ENCODE results near the gene P2RY12. TPM values are rescaled to one million over a fixed set of nuclear protein-coding genes. Genes with fewer than 3 reads are reported as not detected.

P2RY12 gene
- total and polyA plus RNA-seq, 2 donors (not counting 1 experiment from before 2014, with no cell fraction given): 0.42 to 0.79 TPM

DNA sequence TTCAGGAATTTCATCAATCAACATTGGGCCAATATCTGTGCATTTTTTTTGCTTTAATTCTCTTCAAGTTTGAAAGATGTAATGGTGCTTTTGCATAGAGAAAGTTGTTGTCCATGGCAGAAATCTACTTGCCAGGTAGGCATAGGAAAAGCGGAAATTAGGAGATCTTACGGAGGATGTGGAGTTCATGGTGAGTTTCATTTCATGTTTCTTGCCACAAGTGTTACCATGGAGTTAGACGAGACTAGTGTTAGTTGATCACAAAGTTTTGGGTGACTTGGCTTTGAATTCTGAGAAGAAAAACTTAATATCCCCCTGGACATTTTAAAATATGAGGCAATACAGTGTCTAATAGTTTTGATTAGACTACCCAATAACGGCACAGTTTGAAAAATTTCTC, 54.2 kb downstream of the P2RY12 start:
- 90% methylated on average over 2 of the region's 4 CpGs for WGBS (ENCODE audit: insufficient coverage)
- no peaks in the 10 kb centered on the region for H3K79me2 ChIP-seq (ENCODE audit: control insufficient read depth, insufficient read depth, low read length)
- ATAC-seq (ENCODE audit: low read depth) (no peak), DNase-seq (no peak)
- POLR2A ChIA-PET: no interaction called here
- no peak overlapping the region for H3K4me3 ChIP-seq (ENCODE audit: control extremely low read depth in 1 of 5, extremely low read depth in 1 of 5, insufficient read depth in 1 of 5, low read depth in 2 of 5, low read length in 4 of 5)
- H3K4me1 ChIP-seq (ENCODE audit: control insufficient read depth in 2 of 2, insufficient read depth in 2 of 2, low read length in 2 of 2): peaks cover 7 to 8% of the 10 kb centered on the region in 2 donors
- intact Hi-C loops (cut with micrococcal nuclease): no loop called here
- Mint-ChIP-seq H3K4me3 (no peak overlapping the region), H3K27ac (peak overlapping the region; percentile 22), H3K9me3 (ENCODE audit: insufficient read depth) (no peaks in the 10 kb centered on the region), H3K27me3 (no peaks in the 10 kb centered on the region), H3K4me1 (peaks cover 25% of the 10 kb centered on the region)
- TF ChIP-seq EZH2 (IDR thresholded peaks at IDR 0.05; ENCODE audit: borderline replicate concordance, insufficient read depth, low read depth, low read length, poor library complexity, severe bottlenecking): no peak
- TF ChIP-seq, protein P1, sequence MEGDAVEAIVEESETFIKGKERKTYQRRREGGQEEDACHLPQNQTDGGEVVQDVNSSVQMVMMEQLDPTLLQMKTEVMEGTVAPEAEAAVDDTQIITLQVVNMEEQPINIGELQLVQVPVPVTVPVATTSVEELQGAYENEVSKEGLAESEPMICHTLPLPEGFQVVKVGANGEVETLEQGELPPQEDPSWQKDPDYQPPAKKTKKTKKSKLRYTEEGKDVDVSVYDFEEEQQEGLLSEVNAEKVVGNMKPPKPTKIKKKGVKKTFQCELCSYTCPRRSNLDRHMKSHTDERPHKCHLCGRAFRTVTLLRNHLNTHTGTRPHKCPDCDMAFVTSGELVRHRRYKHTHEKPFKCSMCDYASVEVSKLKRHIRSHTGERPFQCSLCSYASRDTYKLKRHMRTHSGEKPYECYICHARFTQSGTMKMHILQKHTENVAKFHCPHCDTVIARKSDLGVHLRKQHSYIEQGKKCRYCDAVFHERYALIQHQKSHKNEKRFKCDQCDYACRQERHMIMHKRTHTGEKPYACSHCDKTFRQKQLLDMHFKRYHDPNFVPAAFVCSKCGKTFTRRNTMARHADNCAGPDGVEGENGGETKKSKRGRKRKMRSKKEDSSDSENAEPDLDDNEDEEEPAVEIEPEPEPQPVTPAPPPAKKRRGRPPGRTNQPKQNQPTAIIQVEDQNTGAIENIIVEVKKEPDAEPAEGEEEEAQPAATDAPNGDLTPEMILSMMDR (IDR thresholded peaks at IDR 0.05): no peak
- CTCF ChIA-PET: no interaction called here
- no peaks in the 10 kb centered on the region for H4K20me1 ChIP-seq (ENCODE audit: control insufficient read depth, insufficient read depth, low read length, poor library complexity, severe bottlenecking)
- H3K9ac ChIP-seq (ENCODE audit: low read length): no peak overlapping the region
- no peak overlapping the region for H2AFZ ChIP-seq (ENCODE audit: insufficient read depth, low read depth, low read length, poor library complexity, severe bottlenecking)
- no peaks in the 10 kb centered on the region for H3K27me3 ChIP-seq (replicated peaks in 1 of 4; ENCODE audit: control extremely low read depth in 1 of 4, control insufficient read depth in 3 of 4, insufficient read depth in 4 of 4, low read length in 3 of 4)
- no peaks in the 10 kb centered on the region for H3K36me3 ChIP-seq (replicated peaks in 1 of 2; ENCODE audit: control extremely low read depth in 1 of 2, control insufficient read depth in 1 of 2, extremely low read depth in 1 of 2, insufficient read depth in 2 of 2, low read length in 1 of 2)
- no peak overlapping the region for H3K27ac ChIP-seq (ENCODE audit: low read length in 2 of 2)
- H3K9me3 ChIP-seq (ENCODE audit: control extremely low read depth in 1 of 3, control insufficient read depth in 2 of 3, insufficient read depth in 1 of 3, low read length in 2 of 3): no peaks in the 10 kb centered on the region
- H3K4me2 ChIP-seq (replicated peaks; ENCODE audit: low read depth, low read length, poor library complexity, severe bottlenecking): no peak overlapping the region

DNA sequence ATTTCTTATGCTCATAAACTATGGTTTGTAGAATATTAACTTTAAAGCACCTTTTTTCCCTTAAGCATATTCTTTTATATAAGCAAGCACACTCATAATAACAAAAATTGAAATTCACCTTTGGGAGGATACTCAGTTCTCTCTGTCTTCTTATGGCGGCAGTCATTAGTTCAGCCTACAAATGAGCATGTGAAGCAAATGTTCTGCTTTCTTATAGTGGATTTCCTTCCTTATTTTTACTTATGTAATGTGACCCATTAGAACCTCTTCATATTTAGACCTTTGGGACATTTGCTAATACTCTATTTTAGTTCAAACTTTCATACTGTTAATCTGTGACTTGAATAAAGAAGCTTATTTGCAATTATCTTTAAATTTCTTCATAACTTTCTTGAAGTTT, 55.2 kb downstream of the P2RY12 start, which contains the start of gene P2RY13:
TSS of gene P2RY13 (minus strand) at position 187 of the 400 bp plus-strand sequence. CDS start at position 166, 21 bp downstream.
- intact Hi-C loops (cut with micrococcal nuclease): loop anchor here (2.0 to 5.0 kb wide), 3 partner anchors 23 to 53 kb away; partner anchors contain the start of gene P2RY14
- H3K27ac Mint-ChIP-seq: peak within 1 kb of the TSS; percentile 75
- TF ChIP-seq, protein P1 (IDR thresholded peaks at IDR 0.05): no peak
- TF ChIP-seq EZH2 (IDR thresholded peaks at IDR 0.05; ENCODE audit: borderline replicate concordance, insufficient read depth, low read depth, low read length, poor library complexity, severe bottlenecking): no peak
- Histone ChIP-seq H3K4me3 (ENCODE audit: control extremely low read depth in 1 of 5, extremely low read depth in 1 of 5, insufficient read depth in 1 of 5, low read depth in 2 of 5, low read length in 4 of 5) (peak within 1 kb of the TSS; percentile 1 to 82 (median 9)), H3K9ac (ENCODE audit: low read length) (peak within 1 kb of the TSS; percentile 41), H3K79me2 (ENCODE audit: control insufficient read depth, insufficient read depth, low read length) (no peaks in the 10 kb centered on the region), H4K20me1 (ENCODE audit: control insufficient read depth, insufficient read depth, low read length, poor library complexity, severe bottlenecking) (no peaks in the 10 kb centered on the region), H3K27me3 (replicated peaks in 1 of 4; ENCODE audit: control extremely low read depth in 1 of 4, control insufficient read depth in 3 of 4, insufficient read depth in 4 of 4, low read length in 3 of 4) (no peaks in the 10 kb centered on the region), H3K27ac (ENCODE audit: low read length in 2 of 2) (peak within 1 kb of the TSS in 1 of 2 donors; percentile 9), H3K36me3 (replicated peaks in 1 of 2; ENCODE audit: control extremely low read depth in 1 of 2, control insufficient read depth in 1 of 2, extremely low read depth in 1 of 2, insufficient read depth in 2 of 2, low read length in 1 of 2) (no peaks in the 10 kb centered on the region), H3K9me3 (ENCODE audit: control extremely low read depth in 1 of 3, control insufficient read depth in 2 of 3, insufficient read depth in 1 of 3, low read length in 2 of 3) (no peaks in the 10 kb centered on the region), H3K4me1 (ENCODE audit: control insufficient read depth in 2 of 2, insufficient read depth in 2 of 2, low read length in 2 of 2) (peaks cover 7 to 8% of the 10 kb centered on the region in 2 donors), H2AFZ (ENCODE audit: insufficient read depth, low read depth, low read length, poor library complexity, severe bottlenecking) (peak within 1 kb of the TSS; percentile 73), H3K4me2 (replicated peaks; ENCODE audit: low read depth, low read length, poor library complexity, severe bottlenecking) (peak within 1 kb of the TSS; percentile 50)
- WGBS (ENCODE audit: insufficient coverage): no CpG with 5 or more reads among the region's 1 CpG
- H3K4me3 Mint-ChIP-seq: peak within 1 kb of the TSS; percentile 86
- CTCF ChIA-PET: interaction anchor here (2.2 to 4.7 kb wide), 2 partner anchors 16 to 161 kb away, joined by 6 to 26 read pairs; no protein-coding TSS in a partner anchor
- peaks cover 25% of the 10 kb centered on the region for H3K4me1 Mint-ChIP-seq
- no peaks in the 10 kb centered on the region for H3K27me3 Mint-ChIP-seq
- ATAC-seq (ENCODE audit: low read depth): no peak
- DNase-seq: no peak
- POLR2A ChIA-PET: no interaction called here
- no peaks in the 10 kb centered on the region for H3K9me3 Mint-ChIP-seq (ENCODE audit: insufficient read depth)
